Stomach (tissue), 4 donors: Measurements from ENCODE around the gene ASTN2.

Experiments used
- POLR2A ChIP-seq, 4 donors: fragments of 450-650 bp; IDR thresholded peaks; one replicate each; pipeline ENCODE4 v1.6.1; 2016; ENCODE audit warnings: antibody characterized with exemption in 4 of 4, control low read depth in 2 of 4, mild to moderate bottlenecking in 1 of 4, moderate library complexity in 1 of 4
- POLR2AphosphoS5 ChIP-seq, 3 donors: sonication (generic); formaldehyde crosslinking; IDR thresholded peaks; one replicate each; pipeline ENCODE4 v1.6.1; 2016; ENCODE audit warnings: antibody characterized with exemption in 3 of 3
- TF ChIP-seq, protein P1 (sequence below), 7 experiments: fragments of 450-650 bp in 4 of 7; fragments of 200-600 bp in 3 of 7; sonication (generic) in 3 of 7; IDR thresholded peaks; one replicate each; pipeline ENCODE4 v1.5.1; 2016 to 2019; ENCODE audit warnings: antibody characterized with exemption in 7 of 7, control low read depth in 2 of 7, mild to moderate bottlenecking in 1 of 7

DNA sequence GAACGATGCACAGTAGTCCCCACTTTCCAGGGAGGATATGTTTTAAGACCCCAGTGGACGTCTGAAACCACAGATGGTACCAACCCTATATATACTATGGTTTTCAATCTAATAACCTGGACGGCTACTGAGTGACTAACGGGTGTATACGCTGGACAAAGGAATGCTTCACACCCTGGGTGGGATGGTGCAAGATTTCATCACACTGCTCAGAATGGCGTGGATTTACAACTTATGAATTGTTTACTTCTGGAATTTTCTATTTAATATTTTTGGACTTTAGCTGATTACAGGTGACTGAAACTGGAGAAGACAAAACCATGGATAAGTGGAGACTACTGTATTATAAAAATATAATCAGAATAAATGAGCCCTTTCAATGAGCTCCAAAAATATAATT is 875.3 kb downstream of the ASTN2 start:
- TF ChIP-seq, protein P1, sequence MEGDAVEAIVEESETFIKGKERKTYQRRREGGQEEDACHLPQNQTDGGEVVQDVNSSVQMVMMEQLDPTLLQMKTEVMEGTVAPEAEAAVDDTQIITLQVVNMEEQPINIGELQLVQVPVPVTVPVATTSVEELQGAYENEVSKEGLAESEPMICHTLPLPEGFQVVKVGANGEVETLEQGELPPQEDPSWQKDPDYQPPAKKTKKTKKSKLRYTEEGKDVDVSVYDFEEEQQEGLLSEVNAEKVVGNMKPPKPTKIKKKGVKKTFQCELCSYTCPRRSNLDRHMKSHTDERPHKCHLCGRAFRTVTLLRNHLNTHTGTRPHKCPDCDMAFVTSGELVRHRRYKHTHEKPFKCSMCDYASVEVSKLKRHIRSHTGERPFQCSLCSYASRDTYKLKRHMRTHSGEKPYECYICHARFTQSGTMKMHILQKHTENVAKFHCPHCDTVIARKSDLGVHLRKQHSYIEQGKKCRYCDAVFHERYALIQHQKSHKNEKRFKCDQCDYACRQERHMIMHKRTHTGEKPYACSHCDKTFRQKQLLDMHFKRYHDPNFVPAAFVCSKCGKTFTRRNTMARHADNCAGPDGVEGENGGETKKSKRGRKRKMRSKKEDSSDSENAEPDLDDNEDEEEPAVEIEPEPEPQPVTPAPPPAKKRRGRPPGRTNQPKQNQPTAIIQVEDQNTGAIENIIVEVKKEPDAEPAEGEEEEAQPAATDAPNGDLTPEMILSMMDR (IDR thresholded peaks at IDR 0.05), result no peak
- TF ChIP-seq POLR2AphosphoS5 (IDR thresholded peaks at IDR 0.05) (no peak), POLR2A (IDR thresholded peaks at IDR 0.05) (no peak)
